ENCODE measurements around the gene MX2. TPM values are rescaled to one million over a fixed set of nuclear protein-coding genes. Genes with fewer than 3 reads are reported as not detected.

MX2 gene
- total RNA-seq, 1 experiment from 2014 or later, result 56.7 TPM

DNA sequence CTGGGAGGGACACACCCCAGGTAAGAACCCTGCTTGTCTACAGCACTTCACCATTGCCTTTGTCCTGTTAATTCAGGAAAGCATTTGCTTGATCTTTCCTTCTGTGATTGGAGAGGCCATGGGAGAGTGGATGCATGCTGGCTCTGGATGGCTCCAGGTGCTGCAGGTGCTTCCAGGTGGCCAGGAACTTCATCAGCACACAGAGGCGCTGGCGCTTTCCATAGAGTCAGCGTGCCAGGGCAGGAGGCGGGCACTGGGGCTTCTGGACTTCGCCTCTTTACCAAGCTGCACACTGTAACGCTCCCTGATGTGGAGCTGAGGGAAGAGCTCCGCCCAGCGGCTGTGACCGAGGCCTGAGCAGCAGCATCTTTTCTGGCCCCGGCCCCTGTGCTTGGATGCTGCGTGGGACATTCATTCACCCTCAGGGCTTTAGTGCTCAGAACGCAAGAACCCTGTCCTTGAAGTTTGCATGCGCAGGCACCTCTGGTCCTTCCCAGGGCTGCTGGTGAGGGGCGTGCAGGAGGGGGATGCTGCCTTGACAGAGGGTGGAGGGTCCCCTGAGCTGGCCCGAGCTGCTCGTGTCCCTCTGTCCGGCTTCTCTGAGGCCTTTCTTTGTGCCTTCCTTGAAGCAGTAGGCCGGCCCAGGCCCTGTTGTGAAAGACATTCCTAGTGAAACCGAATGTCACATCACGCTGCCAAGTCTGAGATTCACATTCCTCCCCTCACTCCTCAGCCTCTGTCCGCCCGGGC is 1.6 kb upstream of the MX2 start:
- H3K9me3 ChIP-seq (ENCODE audit: control insufficient read depth, insufficient read depth, low read depth, low read length), result no peaks in the 10 kb centered on the region
- no peaks in the 10 kb centered on the region for H3K4me1 ChIP-seq (ENCODE audit: control insufficient read depth, insufficient read depth, low read length)
- no peak overlapping the region for H3K4me3 ChIP-seq (ENCODE audit: low read depth in 2 of 2, low read length in 2 of 2)
- intact Hi-C loops (cut with micrococcal nuclease; ENCODE audit: unreplicated experiment) (no loop called here), in situ Hi-C loops (cut with HindIII; ENCODE audit: low pct_unique_long_range_greater_than_20kb, low sequenced_read_pairs) (no loop called here)
- ChIA-PET POLR2A (interaction anchor here (0.7 kb wide), 1 partner anchor 84 kb away, joined by 4 read pairs; no protein-coding TSS in a partner anchor), CTCF (interaction anchor here (1.0 to 2.2 kb wide), 2 partner anchors 77 to 79 kb away, joined by 4 to 16 read pairs; no protein-coding TSS in a partner anchor)
- H3K27me3 ChIP-seq (ENCODE audit: control insufficient read depth, insufficient read depth, low read length), result no peaks in the 10 kb centered on the region
- H3K27ac ChIP-seq (ENCODE audit: low read length), result no peak overlapping the region
- peak; percentile 85 for ATAC-seq
- BruUV-seq (replicated peaks), result no TSS peak
- no peak for TF ChIP-seq TCF7L2 (IDR thresholded peaks at IDR 0.05; ENCODE audit: low read depth, low read length)
- TF ChIP-seq POLR2AphosphoS5 (IDR thresholded peaks at IDR 0.05; ENCODE audit: low read depth, low read length), result no peak
- TF ChIP-seq, protein P1, sequence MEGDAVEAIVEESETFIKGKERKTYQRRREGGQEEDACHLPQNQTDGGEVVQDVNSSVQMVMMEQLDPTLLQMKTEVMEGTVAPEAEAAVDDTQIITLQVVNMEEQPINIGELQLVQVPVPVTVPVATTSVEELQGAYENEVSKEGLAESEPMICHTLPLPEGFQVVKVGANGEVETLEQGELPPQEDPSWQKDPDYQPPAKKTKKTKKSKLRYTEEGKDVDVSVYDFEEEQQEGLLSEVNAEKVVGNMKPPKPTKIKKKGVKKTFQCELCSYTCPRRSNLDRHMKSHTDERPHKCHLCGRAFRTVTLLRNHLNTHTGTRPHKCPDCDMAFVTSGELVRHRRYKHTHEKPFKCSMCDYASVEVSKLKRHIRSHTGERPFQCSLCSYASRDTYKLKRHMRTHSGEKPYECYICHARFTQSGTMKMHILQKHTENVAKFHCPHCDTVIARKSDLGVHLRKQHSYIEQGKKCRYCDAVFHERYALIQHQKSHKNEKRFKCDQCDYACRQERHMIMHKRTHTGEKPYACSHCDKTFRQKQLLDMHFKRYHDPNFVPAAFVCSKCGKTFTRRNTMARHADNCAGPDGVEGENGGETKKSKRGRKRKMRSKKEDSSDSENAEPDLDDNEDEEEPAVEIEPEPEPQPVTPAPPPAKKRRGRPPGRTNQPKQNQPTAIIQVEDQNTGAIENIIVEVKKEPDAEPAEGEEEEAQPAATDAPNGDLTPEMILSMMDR (IDR thresholded peaks at IDR 0.05), result peak; percentile 66
- DNase-seq (ENCODE audit: low read depth, low spot score), result no peak
- no peaks in the 10 kb centered on the region for H3K36me3 ChIP-seq (ENCODE audit: control insufficient read depth, insufficient read depth, low read length)

DNA sequence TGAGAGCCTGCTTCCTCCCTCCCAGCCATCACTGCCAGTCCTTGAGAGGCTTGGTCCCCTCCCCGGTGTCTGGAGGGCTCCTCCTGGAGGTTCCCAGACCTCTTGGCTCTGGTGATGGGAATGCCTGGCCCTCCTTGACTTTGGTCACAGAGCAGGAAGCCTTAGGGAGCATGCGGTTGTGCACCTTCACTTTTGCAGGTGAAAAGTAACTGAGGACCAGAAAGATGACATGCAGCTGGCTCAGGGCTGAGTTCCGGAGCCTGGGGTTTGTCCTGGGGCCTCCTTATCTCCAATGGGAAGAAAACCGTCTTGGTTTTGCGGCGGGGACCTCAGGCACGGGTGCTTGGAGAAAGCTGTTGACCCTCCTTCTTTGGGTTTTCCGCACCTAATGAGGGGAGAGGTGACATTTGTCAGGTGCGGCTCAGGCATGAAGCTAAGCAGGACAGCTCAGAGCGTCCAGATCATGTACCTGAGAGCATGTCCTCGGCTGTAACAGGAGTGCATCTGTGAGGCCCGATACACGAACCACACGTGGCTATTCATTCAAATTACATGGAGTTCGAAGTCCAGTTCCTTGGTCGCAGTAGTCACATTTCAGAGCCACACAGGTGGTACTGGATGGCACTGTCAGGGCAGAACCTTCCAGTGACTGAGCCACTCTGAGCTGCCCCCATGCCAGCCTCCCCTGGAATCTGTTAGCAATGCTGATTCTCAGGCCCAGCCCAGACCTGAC is 608 bp upstream of the MX2 start:
- no peak overlapping the region for H3K27ac ChIP-seq (ENCODE audit: low read length)
- H3K36me3 ChIP-seq (ENCODE audit: control insufficient read depth, insufficient read depth, low read length), result no peaks in the 10 kb centered on the region
- H3K4me1 ChIP-seq (ENCODE audit: control insufficient read depth, insufficient read depth, low read length), result no peaks in the 10 kb centered on the region
- POLR2A ChIA-PET, result interaction anchor here (0.6 to 0.7 kb wide), 2 partner anchors 25 to 83 kb away, joined by 3 to 4 read pairs; no protein-coding TSS in a partner anchor
- DNase-seq (ENCODE audit: low read depth, low spot score) (no peak), ATAC-seq (0 out of 2 replicates have a peak, but pooled peaks have one; percentile 14)
- H3K27me3 ChIP-seq (ENCODE audit: control insufficient read depth, insufficient read depth, low read length), result no peaks in the 10 kb centered on the region
- intact Hi-C loops (cut with micrococcal nuclease; ENCODE audit: unreplicated experiment), result no loop called here
- in situ Hi-C loops (cut with HindIII; ENCODE audit: low pct_unique_long_range_greater_than_20kb, low sequenced_read_pairs), result no loop called here
- no peak for TF ChIP-seq TCF7L2 (IDR thresholded peaks at IDR 0.05; ENCODE audit: low read depth, low read length)
- no peak for TF ChIP-seq POLR2AphosphoS5 (IDR thresholded peaks at IDR 0.05; ENCODE audit: low read depth, low read length)
- TF ChIP-seq, protein P2, sequence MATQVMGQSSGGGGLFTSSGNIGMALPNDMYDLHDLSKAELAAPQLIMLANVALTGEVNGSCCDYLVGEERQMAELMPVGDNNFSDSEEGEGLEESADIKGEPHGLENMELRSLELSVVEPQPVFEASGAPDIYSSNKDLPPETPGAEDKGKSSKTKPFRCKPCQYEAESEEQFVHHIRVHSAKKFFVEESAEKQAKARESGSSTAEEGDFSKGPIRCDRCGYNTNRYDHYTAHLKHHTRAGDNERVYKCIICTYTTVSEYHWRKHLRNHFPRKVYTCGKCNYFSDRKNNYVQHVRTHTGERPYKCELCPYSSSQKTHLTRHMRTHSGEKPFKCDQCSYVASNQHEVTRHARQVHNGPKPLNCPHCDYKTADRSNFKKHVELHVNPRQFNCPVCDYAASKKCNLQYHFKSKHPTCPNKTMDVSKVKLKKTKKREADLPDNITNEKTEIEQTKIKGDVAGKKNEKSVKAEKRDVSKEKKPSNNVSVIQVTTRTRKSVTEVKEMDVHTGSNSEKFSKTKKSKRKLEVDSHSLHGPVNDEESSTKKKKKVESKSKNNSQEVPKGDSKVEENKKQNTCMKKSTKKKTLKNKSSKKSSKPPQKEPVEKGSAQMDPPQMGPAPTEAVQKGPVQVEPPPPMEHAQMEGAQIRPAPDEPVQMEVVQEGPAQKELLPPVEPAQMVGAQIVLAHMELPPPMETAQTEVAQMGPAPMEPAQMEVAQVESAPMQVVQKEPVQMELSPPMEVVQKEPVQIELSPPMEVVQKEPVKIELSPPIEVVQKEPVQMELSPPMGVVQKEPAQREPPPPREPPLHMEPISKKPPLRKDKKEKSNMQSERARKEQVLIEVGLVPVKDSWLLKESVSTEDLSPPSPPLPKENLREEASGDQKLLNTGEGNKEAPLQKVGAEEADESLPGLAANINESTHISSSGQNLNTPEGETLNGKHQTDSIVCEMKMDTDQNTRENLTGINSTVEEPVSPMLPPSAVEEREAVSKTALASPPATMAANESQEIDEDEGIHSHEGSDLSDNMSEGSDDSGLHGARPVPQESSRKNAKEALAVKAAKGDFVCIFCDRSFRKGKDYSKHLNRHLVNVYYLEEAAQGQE (IDR thresholded peaks at IDR 0.05; ENCODE audit: insufficient read depth in 1 of 2, low read depth in 2 of 2, low read length in 1 of 2), result no peak
- TF ChIP-seq, protein P1 (IDR thresholded peaks at IDR 0.05), result no peak
- TF ChIP-seq SIN3A (IDR thresholded peaks at IDR 0.05; ENCODE audit: borderline replicate concordance, insufficient read depth, low read depth, low read length), result no peak
- H3K4me3 ChIP-seq (ENCODE audit: low read depth in 2 of 2, low read length in 2 of 2), result no peak overlapping the region
- BruUV-seq (replicated peaks), result no TSS peak
- CTCF ChIA-PET, result interaction anchor here (1.0 to 2.2 kb wide), 2 partner anchors 78 to 80 kb away, joined by 4 to 16 read pairs; no protein-coding TSS in a partner anchor
- no peaks in the 10 kb centered on the region for H3K9me3 ChIP-seq (ENCODE audit: control insufficient read depth, insufficient read depth, low read depth, low read length)
